HUES64 (cell line): Measurements from ENCODE around the gene RNF166.
"Not testable (repeated sequence)": the region's sequence is repeated elsewhere in the genome, so short reads cannot be mapped to it uniquely, and the experiment has no call there.

Source experiments
- H3K27ac ChIP-seq: 2 replicates; pipeline ENCODE4 v1.7.0; 2013; ENCODE audit warnings: low read depth, low read length, inconsistent platforms
- H3K27me3 ChIP-seq: 2 replicates; pipeline ENCODE4 v1.6.1; 2013; ENCODE audit warnings: mild to moderate bottlenecking, low read length; ENCODE audit not compliant: insufficient read depth
- H3K36me3 ChIP-seq: 2 replicates; pipeline ENCODE4 v1.6.1; 2013; ENCODE audit warnings: mild to moderate bottlenecking, low read length; ENCODE audit not compliant: insufficient read depth
- H3K4me1 ChIP-seq: 2 replicates; pipeline ENCODE4 v1.6.1; 2013; ENCODE audit warnings: mild to moderate bottlenecking, low read length, moderate library complexity; ENCODE audit not compliant: insufficient read depth
- H3K4me3 ChIP-seq: 2 replicates; pipeline ENCODE4 v1.5.1; 2013; ENCODE audit warnings: mild to moderate bottlenecking, low read length, moderate library complexity
- H3K9ac ChIP-seq: 2 replicates; pipeline ENCODE4 v1.6.1; 2013; ENCODE audit warnings: mild to moderate bottlenecking, low read depth, low read length
- H3K9me3 ChIP-seq: 2 replicates; pipeline ENCODE4 v1.6.1; 2013; ENCODE audit warnings: low read depth, low read length; ENCODE audit not compliant: insufficient read depth
- WGBS: fragments of 150-250, 120-280 bp; methylation state at CpG from one replicate; pipeline ENCODE4 v1.1.7; 2013; ENCODE audit warnings: missing lambda C conversion rate; 5-methylcytosine and 5-hydroxymethylcytosine counted together

The RNF166 gene

DNA sequence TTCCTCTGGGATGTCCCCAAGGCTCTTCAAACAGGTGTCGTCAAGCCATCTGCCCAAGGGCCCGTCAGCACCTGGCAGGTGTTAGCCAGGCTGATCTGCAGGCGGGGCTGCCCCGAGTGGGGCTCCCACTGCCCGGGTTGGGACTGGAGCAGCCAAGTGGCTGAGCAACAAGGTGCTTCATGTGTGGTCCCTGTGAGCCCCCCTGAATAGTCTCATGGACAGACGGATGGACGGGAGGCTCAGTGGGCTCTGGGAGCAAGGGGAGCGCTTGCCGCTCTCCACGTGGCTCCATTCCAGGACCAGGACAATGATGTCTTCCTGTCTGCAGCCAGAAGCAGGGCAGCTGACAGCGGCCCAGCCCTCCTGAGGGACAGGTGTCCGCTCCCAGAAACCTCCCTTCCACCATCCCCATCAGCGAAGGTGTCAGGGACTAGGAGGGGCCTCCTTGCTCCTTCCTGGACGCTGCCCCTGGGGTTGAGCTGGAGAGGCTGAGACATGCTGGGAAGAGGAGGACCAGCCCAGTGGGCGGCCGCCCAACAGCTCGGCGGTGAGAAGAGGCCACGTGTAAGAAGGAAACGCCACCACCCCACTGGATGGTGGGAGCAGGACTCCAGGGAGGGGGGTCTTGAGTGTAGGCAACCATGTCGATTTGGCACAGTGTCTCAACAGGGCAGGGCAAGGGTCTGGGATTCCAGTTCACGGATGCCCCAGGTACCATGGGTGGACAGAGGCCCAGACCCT is 29.5 kb downstream of the RNF166 start:
- H3K27me3 ChIP-seq: no peaks in the 10 kb centered on the region
- H3K36me3 ChIP-seq: no peaks in the 10 kb centered on the region
- H3K9ac ChIP-seq: no peak overlapping the region
- no peak overlapping the region for H3K4me3 ChIP-seq
- no peaks in the 10 kb centered on the region for H3K9me3 ChIP-seq
- no peaks in the 10 kb centered on the region for H3K4me1 ChIP-seq
- H3K27ac ChIP-seq: no peak overlapping the region
- WGBS: 93% methylated on average over 22 of the region's 22 CpGs

GRCh38 chr16:88673716-88674379 is 32.4 kb downstream of the RNF166 start:
- no peak overlapping the region for H3K27ac ChIP-seq
- H3K4me3 ChIP-seq: no peak overlapping the region
- H3K9me3 ChIP-seq: no peaks in the 10 kb centered on the region
- H3K4me1 ChIP-seq: no peaks in the 10 kb centered on the region
- WGBS: 95% methylated on average over 19 of the region's 19 CpGs
- H3K27me3 ChIP-seq: no peaks in the 10 kb centered on the region
- H3K36me3 ChIP-seq: no peaks in the 10 kb centered on the region
- H3K9ac ChIP-seq: no peak overlapping the region

- WGBS: 31% methylated on average over 11 of the region's 11 CpGs
- H3K4me1 ChIP-seq: no peaks in the 10 kb centered on the region
- no peak overlapping the region for H3K27ac ChIP-seq
- no peaks in the 10 kb centered on the region for H3K27me3 ChIP-seq
- no peak overlapping the region for H3K4me3 ChIP-seq
- H3K9me3 ChIP-seq: no peaks in the 10 kb centered on the region
- H3K9ac ChIP-seq: no peak overlapping the region
- no peaks in the 10 kb centered on the region for H3K36me3 ChIP-seq
Observed at GRCh38 chr16:88672776-88673175, 33.4 kb downstream of the RNF166 start.

GRCh38 chr16:88671806-88672205 is 34.4 kb downstream of the RNF166 start:
- Histone ChIP-seq H3K4me1 (no peaks in the 10 kb centered on the region), H3K27me3 (no peaks in the 10 kb centered on the region), H3K36me3 (no peaks in the 10 kb centered on the region), H3K9me3 (no peaks in the 10 kb centered on the region), H3K9ac (no peak overlapping the region), H3K27ac (no peak overlapping the region), H3K4me3 (no peak overlapping the region)
- 94% methylated on average over 23 of the region's 23 CpGs for WGBS

DNA sequence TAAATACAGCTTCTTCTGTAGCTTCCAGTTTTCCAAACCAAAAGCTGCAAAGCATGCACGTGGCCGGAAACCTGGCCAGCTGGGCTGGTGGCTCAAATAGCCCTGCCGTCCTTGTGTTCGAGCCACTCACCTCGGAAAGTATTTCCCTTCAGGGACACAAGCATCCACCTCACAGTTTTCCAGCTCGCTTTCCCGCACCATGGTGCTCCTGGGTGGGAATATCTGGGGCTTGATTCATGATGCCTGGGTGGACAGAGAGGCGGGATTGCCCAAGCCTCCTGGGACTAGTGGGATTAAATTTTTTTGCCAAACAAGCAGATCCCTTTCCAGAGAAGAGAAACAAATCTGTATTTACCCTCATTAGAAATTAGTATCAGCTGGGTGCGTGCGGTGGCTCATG is 36.2 kb downstream of the RNF166 start:
- Histone ChIP-seq H3K9ac (no peak overlapping the region), H3K9me3 (no peaks in the 10 kb centered on the region), H3K36me3 (peaks cover 3% of the 10 kb centered on the region; the same call in 1 of the 2 replicates), H3K27ac (no peak overlapping the region), H3K4me3 (no peak overlapping the region), H3K27me3 (no peaks in the 10 kb centered on the region), H3K4me1 (no peaks in the 10 kb centered on the region)
- WGBS: 96% methylated on average over 10 of the region's 10 CpGs

- H3K36me3 ChIP-seq, H3K9ac ChIP-seq, H3K27me3 ChIP-seq, H3K4me3 ChIP-seq, H3K4me1 ChIP-seq, H3K9me3 ChIP-seq, H3K27ac ChIP-seq: not testable (repeated sequence)
- 97% methylated on average over 7 of the region's 8 CpGs for WGBS
Observed at GRCh38 chr16:88669493-88669892, 36.7 kb downstream of the RNF166 start.

GRCh38 chr16:88667461-88667860 is 38.7 kb downstream of the RNF166 start:
- Histone ChIP-seq H3K4me1 (no peaks in the 10 kb centered on the region), H3K27me3 (no peaks in the 10 kb centered on the region), H3K9me3 (no peaks in the 10 kb centered on the region), H3K36me3 (peaks cover 4% of the 10 kb centered on the region; the same call in 1 of the 2 replicates), H3K4me3 (no peak overlapping the region), H3K27ac (no peak overlapping the region), H3K9ac (no peak overlapping the region)
- 81% methylated on average over 5 of the region's 5 CpGs for WGBS

DNA sequence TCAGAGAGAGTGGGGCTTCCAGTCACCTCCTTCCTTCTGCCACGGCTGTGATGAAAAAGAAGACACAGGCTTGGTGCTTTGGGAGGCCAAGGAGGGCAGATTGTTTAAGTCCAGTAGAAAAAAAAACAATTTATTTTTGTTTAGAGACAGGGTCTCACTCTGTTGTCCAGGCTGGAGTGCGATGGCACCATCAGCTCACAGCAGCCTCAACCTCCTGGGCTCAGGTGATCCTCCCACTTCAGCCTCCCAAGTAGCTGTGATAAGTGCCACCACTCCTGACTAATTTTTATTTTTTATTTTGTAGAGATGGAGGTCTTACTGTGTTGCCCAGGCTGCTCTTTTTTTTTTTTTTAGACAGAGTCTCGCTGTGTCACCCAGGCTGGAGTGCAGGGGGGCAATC is 40.6 kb downstream of the RNF166 start:
- Histone ChIP-seq H3K4me3 (no peak overlapping the region), H3K9ac (no peak overlapping the region), H3K27me3 (no peaks in the 10 kb centered on the region), H3K4me1 (no peaks in the 10 kb centered on the region), H3K27ac (no peak overlapping the region), H3K36me3 (peaks cover 4% of the 10 kb centered on the region; the same call in 1 of the 2 replicates), H3K9me3 (no peaks in the 10 kb centered on the region)
- 85% methylated on average over 3 of the region's 3 CpGs for whole genome bisulfite sequencing

- Histone ChIP-seq H3K36me3 (peaks cover 4% of the 10 kb centered on the region; the same call in 1 of the 2 replicates), H3K27ac (no peak overlapping the region), H3K9me3 (no peaks in the 10 kb centered on the region), H3K9ac (no peak overlapping the region), H3K4me3 (no peak overlapping the region), H3K4me1 (no peaks in the 10 kb centered on the region), H3K27me3 (no peaks in the 10 kb centered on the region)
- 93% methylated on average over 4 of the region's 4 CpGs for WGBS
Observed at GRCh38 chr16:88665148-88665547, 41.1 kb downstream of the RNF166 start.

- Histone ChIP-seq H3K9ac (peak within 1 kb of the TSS; percentile 69), H3K9me3 (no peaks in the 10 kb centered on the region), H3K27me3 (no peaks in the 10 kb centered on the region), H3K36me3 (peaks cover 8% of the 10 kb centered on the region), H3K27ac (peak within 1 kb of the TSS; percentile 77; the same call in 1 of the 2 replicates), H3K4me1 (no peaks in the 10 kb centered on the region), H3K4me3 (peak within 1 kb of the TSS; percentile 72)
- under 1% methylated on average over 88 of the region's 88 CpGs for WGBS
Observed at GRCh38 chr16:88662843-88663606, 43.2 kb downstream of the RNF166 start, which contains the start of gene MVD. Gene MVD (minus strand): TSS chr16:88663091. CDS start chr16:88663080, 11 bp downstream.
